Measurements from ENCODE around the gene C4orf54.

GRCh38 chr4:99624141-99624719, 33.4 kb downstream of the C4orf54 start:
- TF ChIP-seq CTCF (conservative IDR thresholded peaks at IDR 0.05; ENCODE audit: low read length) (no peak), EZH2phosphoT487 (IDR thresholded peaks at IDR 0.05; ENCODE audit: borderline replicate concordance, low read depth, low read length) (no peak)

Data from OCI-LY7 (cell line).